ENCODE data around the gene ZC3H7A. TPM values are rescaled to one million over a fixed set of nuclear protein-coding genes. Genes with fewer than 3 reads are reported as not detected.

ZC3H7A gene
- total RNA-seq, 1 donor from 2014 or later = 25.6 TPM

DNA sequence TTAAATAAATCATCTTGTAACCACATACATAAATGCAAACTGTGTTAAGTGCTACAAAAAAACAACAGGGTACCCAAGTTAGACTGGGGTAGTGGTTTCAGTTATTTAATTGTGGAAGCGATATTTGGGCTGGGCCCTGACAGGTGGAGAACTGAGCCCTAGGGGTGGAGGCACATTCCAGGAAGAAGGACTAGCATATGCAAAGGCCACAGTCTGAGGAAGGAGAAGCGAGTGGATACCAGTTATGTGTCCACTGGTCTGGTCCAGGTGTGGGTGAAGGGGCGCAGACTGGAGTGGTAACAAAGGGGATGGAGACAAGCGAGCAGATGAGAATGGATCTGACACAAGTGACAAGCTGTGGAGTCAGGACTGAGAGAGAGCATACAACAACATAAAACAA, 77.3 kb downstream of the ZC3H7A start:
- Histone ChIP-seq H3K4me1 (peaks cover 28% of the 10 kb centered on the region), H3K27me3 (ENCODE audit: low read depth) (no peaks in the 10 kb centered on the region), H3K27ac (replicated peaks) (peak overlapping the region; percentile 4), H3K9me3 (replicated peaks) (no peaks in the 10 kb centered on the region), H3K36me3 (peaks cover 74% of the 10 kb centered on the region), H3K4me3 (no peak overlapping the region)
- TF ChIP-seq, protein P1, sequence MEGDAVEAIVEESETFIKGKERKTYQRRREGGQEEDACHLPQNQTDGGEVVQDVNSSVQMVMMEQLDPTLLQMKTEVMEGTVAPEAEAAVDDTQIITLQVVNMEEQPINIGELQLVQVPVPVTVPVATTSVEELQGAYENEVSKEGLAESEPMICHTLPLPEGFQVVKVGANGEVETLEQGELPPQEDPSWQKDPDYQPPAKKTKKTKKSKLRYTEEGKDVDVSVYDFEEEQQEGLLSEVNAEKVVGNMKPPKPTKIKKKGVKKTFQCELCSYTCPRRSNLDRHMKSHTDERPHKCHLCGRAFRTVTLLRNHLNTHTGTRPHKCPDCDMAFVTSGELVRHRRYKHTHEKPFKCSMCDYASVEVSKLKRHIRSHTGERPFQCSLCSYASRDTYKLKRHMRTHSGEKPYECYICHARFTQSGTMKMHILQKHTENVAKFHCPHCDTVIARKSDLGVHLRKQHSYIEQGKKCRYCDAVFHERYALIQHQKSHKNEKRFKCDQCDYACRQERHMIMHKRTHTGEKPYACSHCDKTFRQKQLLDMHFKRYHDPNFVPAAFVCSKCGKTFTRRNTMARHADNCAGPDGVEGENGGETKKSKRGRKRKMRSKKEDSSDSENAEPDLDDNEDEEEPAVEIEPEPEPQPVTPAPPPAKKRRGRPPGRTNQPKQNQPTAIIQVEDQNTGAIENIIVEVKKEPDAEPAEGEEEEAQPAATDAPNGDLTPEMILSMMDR (IDR thresholded peaks at IDR 0.05; ENCODE audit: borderline replicate concordance) = no peak
- intact Hi-C loops (cut with micrococcal nuclease) = loop anchor here (5.0 to 10.0 kb wide), 2 partner anchors 185 to 322 kb away; no protein-coding TSS in a partner anchor
- no peak for DNase-seq

GRCh38 chr16:11719171-11719570, 77.9 kb downstream of the ZC3H7A start:
- no peak for DNase-seq
- Histone ChIP-seq H3K36me3 (peaks cover 69% of the 10 kb centered on the region), H3K27me3 (ENCODE audit: low read depth) (no peaks in the 10 kb centered on the region), H3K4me1 (peaks cover 31% of the 10 kb centered on the region), H3K4me3 (no peak overlapping the region), H3K9me3 (replicated peaks) (no peaks in the 10 kb centered on the region), H3K27ac (replicated peaks) (peak overlapping the region; percentile 4)
- TF ChIP-seq, protein P1 (IDR thresholded peaks at IDR 0.05; ENCODE audit: borderline replicate concordance) = no peak
- intact Hi-C loops (cut with micrococcal nuclease) = loop anchor here (5.0 to 10.0 kb wide), 2 partner anchors 184 to 322 kb away; no protein-coding TSS in a partner anchor

- intact Hi-C loops (cut with micrococcal nuclease) = loop anchor here (5.0 to 10.0 kb wide), 2 partner anchors 183 to 321 kb away; no protein-coding TSS in a partner anchor
Measured at GRCh38 chr16:11717811-11718210, 79.2 kb downstream of the ZC3H7A start.

DNA sequence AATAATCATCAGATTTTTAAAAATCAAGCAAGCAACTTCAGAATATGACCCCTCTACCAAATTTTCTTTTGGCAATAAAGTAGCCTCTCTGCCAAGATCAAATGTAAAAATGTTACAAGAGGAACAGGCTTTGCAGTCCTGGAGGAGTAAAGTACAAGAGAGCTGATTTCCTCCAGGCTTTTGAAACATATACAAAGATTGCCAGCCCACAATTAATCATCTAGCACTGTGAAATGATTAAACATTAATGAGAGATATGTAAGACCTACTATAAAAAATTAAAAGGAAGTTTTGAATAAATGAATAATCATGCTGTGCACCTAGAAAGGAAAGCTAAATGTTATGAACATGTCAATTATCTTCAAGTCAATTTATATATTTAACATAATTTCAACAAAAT, 80.7 kb downstream of the ZC3H7A start:
- Histone ChIP-seq H3K27ac (replicated peaks) (no peak overlapping the region), H3K9me3 (replicated peaks) (no peaks in the 10 kb centered on the region), H3K27me3 (ENCODE audit: low read depth) (no peaks in the 10 kb centered on the region), H3K4me1 (peaks cover 29% of the 10 kb centered on the region), H3K4me3 (no peak overlapping the region), H3K36me3 (peaks cover 45% of the 10 kb centered on the region)
- TF ChIP-seq, protein P1 (IDR thresholded peaks at IDR 0.05; ENCODE audit: borderline replicate concordance) = no peak
- intact Hi-C loops (cut with micrococcal nuclease) = loop anchor here (5.0 to 10.0 kb wide), 2 partner anchors 182 to 319 kb away; no protein-coding TSS in a partner anchor
- no peak for DNase-seq

More at GRCh38 chr16:11717811-11718210, 79.2 kb downstream of the ZC3H7A start:
- no peak overlapping the region for H3K27ac ChIP-seq (replicated peaks)
- H3K4me1 ChIP-seq = peaks cover 31% of the 10 kb centered on the region
- peaks cover 59% of the 10 kb centered on the region for H3K36me3 ChIP-seq
- H3K9me3 ChIP-seq (replicated peaks) = no peaks in the 10 kb centered on the region
- no peaks in the 10 kb centered on the region for H3K27me3 ChIP-seq (ENCODE audit: low read depth)
- no peak for DNase-seq
- no peak overlapping the region for H3K4me3 ChIP-seq
- TF ChIP-seq, protein P1 (IDR thresholded peaks at IDR 0.05; ENCODE audit: borderline replicate concordance) = no peak

GRCh38 chr16:11715246-11715947, 81.7 kb downstream of the ZC3H7A start:
- intact Hi-C loops (cut with micrococcal nuclease) = loop anchor here (5.0 to 10.0 kb wide), 2 partner anchors 181 to 318 kb away; no protein-coding TSS in a partner anchor
- H3K27ac ChIP-seq (replicated peaks) = peak overlapping the region; percentile 27
- H3K4me3 ChIP-seq = no peak overlapping the region
- no peaks in the 10 kb centered on the region for H3K27me3 ChIP-seq (ENCODE audit: low read depth)
- no peaks in the 10 kb centered on the region for H3K9me3 ChIP-seq (replicated peaks)
- H3K36me3 ChIP-seq = peaks cover 39% of the 10 kb centered on the region
- peaks cover 37% of the 10 kb centered on the region for H3K4me1 ChIP-seq
- TF ChIP-seq, protein P1 (IDR thresholded peaks at IDR 0.05; ENCODE audit: borderline replicate concordance) = no peak
- no peak for DNase-seq
